Stimulated activated CD8-positive, alpha-beta memory T cell treated with anti-CD3 and anti-CD28 coated beads, Interleukin-7, amount 100 ng/mL, for 1 hour (primary cell): ENCODE results near the gene CALD1.

ENCODE experiments used
- DNase-seq, 2 donors: peaks; one replicate each; pipeline ENCODE4 v3.0.0-alpha.2; 2020; ENCODE audit warnings: low read depth in 2 of 2

Gene CALD1

DNA sequence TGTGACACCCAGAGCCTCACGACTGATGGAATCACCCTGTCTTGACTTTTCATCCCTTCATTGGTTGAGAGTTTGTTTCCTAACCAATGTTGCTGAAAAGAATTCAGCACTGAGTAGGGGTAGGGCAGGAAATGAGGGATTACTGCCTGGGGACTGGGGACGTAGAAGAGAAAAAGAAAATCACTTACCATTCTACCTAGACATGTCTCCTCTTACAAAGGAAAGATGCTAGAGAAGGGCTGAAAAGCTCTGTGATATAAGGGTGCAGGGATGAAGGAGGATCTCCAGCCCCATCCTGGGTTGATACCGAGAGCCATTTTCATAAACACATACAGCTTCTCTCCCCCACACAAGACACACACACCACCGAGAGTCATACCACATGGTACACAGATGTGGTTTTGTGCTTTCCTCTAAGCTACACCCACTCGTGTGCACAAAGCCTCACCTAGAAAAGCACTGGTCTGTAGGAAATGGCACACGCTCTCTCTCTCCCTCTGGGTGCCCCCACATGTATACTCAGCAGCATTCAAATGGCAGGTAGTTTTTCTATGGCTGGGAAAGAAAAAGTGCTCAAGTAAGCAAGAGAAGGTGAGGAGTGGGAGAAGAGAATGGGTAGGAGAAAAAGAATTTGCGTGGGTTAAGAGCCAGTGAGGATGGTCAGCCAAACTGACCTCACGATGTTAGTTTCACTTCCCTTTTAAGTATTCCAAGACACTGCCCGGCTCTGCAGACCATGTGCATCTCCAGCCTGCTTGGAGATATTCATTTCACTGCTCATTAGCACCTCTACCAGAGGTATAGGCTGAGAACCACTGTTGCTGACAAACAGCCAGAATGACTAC is 85.8 kb downstream of the CALD1 start:
- DNase-seq, result no peak

DNA sequence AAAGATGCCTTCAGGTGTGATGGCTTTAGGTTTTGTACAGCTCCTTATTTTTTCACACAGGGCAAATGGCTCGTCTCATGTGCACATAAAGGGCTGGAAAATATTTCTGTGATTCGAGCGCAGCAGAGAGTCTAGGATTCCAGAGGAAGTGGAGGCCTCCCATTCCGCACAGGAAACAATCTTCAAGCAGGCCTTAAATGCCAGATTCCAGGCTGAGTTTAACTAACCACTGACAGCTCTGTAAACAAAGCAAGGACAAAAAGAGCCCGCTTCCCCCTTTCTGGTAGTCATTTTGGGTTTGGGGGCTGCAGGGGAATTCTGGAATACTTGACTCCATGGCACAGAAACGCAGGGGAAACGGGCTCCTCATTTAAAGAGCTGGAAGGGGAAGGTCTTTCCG is 87.2 kb downstream of the CALD1 start:
- DNase-seq, result no peak

DNA sequence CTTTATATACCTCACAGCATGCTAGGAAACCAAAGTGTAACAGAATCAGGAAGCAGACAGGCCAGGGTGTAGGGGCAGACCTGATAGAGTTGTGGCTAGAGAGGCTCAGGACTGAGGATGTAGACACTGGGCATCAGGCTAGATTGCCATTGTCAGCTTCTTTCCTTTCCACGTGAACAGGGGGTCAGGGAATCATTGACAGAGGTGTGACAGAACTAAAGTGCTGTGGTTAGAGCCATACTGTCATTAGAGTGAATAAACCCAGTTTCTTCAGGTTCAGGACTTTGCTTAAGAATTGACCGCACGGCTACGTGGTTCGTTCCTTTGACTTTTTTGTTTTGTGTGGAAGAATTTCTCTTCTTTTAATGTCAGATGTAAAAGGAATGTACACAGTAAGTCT is 90.7 kb downstream of the CALD1 start:
- no peak for DNase-seq

DNA sequence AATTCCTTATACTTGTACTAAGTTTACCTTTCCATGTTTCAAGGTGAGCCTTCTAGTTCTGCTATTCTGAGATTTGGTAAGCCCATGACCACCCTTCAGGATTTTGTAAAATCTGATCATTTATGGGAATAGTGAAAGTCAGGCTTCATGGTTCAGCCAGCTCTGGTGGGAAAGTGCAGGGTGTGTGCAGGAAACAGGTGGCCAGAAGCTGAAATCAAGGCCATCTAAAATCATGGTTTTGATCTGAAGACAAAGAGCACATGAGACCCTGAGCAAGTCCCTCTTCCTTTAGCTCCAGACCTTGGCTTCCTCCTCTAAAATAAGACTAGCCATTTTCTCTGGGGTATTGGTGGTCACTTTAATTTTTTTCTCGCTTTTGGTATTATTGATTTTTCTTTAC is 91.3 kb downstream of the CALD1 start:
- DNase-seq, result no peak

DNA sequence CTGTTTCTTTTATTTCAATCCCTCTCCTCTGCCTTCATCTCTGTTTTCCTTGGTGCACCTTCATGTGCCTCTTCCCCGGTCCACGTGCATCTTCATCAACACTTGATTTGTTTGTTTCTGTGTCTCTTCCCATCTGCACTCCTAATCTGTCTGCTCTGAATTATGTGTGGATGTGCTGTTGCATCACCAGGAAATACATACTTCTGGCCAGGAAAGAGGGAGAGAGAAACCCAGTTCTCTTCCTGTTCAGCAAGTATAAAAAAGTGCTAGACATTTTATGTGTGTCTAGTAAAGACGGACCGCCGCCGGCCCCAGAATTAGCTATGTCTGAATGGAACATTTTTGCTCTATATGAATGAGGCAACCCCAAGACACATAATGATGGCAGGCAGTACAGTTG is 93.8 kb downstream of the CALD1 start:
- DNase-seq, result no peak

DNA sequence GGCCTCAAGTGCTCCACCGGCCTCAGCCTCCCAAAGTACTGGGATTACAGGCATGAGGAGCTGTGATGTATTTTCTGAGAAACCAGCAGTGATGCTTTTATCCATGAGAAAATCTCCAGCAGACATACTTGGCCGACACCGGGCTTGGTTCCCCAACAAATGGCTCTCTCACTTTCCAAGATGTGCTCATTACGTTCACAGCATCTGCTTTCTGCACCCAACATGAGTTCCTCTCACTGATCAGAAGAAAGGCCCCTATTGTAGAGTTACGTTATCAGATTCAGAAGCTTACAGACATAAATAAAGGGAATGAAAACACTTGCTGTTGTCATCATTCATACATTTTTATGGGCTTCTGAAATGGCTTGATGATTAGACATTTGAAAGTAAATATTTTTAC is 95.0 kb downstream of the CALD1 start:
- DNase-seq, result no peak

DNA sequence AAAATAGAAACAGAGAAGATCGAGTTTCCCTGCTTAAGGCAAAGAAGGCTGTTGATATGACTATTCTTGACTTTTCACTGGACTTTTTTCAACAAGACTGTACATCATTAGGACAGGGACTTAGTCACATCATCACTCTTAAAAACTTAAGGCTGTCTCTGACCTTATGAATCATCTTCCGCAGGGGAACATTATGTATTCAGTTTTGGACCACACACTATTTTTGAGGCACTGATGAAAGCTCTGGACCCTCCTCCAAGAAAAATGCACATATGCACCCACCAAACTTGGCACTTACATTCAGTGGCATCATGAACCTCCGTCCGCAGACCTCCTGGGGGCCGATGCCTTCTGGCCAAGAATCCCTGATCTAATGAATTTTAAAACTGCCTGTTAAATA is 96.4 kb downstream of the CALD1 start:
- DNase-seq, result no peak

GRCh38 chr7:134878746-134879357 is 99.4 kb downstream of the CALD1 start:
- DNase-seq, result no peak

DNA sequence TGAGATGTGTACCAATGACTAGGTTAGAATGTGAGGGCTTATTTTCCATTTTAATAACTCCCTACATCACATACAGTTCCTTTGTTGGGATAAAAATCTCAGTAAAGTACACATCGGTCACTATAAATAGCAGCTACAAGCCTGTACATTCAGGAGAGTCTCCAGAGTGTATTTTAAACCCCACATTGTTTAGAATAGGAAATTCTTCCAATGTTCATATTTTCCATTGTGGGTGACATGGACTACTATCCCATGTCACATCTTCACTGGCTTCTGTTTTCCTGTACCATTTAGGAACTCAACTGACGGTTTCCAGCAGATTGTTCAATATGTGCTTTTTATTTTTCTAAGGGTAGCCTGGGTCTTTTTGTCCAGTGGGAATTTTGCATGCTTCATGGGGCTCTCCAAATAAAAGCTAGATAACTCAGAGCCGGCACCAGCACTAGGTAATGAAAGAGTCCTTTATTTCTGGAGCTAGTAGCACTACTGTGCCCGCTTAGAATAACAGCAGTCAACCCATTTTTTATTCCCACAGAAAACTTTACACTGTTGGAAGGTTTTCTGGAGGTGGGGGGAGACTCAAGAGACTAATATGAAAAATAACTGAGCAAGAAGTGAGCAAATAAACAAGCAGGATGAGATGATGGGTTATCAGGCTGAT is 100.5 kb downstream of the CALD1 start:
- DNase-seq, result no peak

DNA sequence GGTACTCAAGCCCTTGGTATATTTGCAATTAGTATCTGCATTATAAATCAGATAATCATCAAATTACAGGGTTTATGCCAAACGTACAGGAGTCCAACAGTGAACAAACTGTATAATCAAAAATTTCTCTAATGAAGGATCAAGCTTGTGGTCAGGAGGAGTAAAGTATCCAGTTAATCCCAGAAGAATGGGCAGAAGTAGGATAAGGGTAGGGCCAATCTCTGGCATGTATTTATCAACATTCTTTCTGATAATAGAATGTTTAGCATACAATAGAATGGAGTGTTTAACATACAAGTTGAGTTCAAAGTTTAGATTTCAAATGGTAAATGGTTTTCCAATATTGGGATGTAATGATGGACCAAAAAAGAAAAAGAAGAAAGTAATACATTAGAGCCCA is 103.0 kb downstream of the CALD1 start:
- DNase-seq, result no peak

GRCh38 chr7:134885967-134886352 is 106.5 kb downstream of the CALD1 start:
- no peak for DNase-seq

DNA sequence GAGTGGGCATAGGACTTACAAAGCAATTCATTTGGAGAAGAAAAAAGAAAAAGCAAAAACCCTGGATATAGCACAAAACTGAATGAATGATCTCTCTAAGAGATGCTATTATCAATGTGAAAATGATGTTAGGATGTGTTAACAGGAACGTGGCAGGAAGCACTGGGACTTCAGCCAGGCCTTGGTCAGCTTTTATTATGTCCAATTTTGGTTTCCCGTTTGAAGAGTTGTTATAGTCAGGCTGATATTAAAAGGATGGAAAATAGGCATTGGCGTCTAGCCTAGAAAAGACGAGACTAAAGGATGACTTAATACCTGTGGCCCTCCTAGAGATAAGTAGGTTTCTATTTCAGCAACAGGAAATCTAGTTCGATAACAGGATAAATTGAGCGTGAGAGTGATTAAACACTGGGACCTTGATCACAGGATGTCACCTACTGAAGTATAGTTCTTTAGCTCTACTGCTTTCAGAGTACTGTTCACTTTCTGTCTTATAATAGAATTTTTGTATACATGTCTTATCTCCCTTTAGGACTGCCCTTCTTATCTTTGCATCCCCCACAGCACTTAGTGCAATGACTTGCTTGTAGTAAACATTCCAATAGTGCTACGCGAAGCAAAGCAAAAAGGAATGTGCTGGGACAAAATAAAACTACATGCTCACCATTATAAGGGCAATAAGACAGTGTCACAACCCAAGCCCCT is 107.1 kb downstream of the CALD1 start:
- DNase-seq, result no peak

DNA sequence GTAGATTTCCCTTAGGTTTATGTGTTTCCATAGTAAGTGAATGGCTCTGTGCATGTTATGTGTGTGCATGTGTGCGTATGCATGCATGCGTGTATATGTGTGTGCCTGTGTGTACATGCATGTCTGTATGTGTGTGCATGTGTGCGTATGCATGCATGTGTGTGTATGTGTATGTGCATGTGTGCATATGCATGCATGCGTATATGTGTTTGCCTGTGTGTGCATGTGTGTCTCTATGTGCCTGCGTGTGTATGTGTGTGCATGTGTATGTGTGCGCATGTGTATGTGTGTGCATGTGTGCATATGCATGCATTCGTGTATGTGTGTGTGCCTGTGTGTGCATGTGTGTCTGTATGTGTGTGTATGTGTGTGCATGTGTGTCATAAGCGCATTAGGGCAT is 108.1 kb downstream of the CALD1 start:
- DNase-seq, result no peak

DNA sequence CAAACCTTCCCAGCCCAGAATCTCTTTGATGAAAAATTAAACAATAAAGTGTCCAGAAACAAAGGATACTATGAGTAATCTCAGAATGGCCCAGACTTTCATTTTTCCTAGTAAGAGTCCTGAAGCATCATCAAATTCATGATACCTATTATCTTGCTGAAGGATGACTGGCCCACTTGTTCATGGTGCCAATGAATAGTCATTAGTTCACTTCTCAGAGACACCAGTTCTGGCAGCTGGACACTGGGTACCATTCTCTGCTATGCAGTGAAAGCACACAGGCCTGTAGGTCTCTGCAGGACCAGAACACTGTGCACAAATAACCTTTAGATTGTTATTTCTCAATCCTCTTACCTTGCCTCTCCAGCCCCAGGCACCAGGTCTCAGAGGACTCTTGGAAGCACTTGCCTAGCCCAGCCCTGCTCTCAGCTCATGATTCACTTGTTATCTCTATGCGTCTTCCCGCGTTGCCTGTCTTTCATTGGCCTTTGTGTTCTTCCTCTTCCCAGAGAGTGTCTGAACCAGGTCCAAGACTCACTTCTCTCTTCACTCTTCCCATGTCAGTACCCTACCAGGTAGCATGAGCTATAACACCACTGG is 108.8 kb downstream of the CALD1 start:
- DNase-seq, result no peak

- no peak for DNase-seq
Observed at GRCh38 chr7:134890246-134891240, 111.1 kb downstream of the CALD1 start.

- no peak for DNase-seq
Observed at GRCh38 chr7:134891262-134891695, 111.8 kb downstream of the CALD1 start.

GRCh38 chr7:134891696-134892678 is 112.6 kb downstream of the CALD1 start:
- no peak for DNase-seq

DNA sequence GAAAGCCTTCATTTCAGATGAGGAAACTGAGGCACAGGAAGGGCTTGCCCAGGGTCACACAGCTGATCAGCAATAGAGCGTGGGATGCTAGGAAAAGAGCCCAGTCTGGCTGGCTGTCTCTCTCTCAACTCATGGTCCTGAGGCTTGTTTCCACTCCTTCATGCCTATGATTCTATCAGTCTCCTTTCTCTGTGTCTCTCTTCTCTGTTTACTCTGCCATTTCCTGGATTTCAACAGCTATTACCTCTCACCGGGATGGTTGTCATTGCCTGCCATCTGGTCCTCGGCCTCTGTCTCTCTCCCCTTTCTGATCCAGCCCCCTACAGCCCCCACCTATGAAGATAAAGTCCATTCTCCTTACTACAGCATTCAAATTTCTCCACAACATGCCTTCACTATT is 113.5 kb downstream of the CALD1 start:
- no peak for DNase-seq

DNA sequence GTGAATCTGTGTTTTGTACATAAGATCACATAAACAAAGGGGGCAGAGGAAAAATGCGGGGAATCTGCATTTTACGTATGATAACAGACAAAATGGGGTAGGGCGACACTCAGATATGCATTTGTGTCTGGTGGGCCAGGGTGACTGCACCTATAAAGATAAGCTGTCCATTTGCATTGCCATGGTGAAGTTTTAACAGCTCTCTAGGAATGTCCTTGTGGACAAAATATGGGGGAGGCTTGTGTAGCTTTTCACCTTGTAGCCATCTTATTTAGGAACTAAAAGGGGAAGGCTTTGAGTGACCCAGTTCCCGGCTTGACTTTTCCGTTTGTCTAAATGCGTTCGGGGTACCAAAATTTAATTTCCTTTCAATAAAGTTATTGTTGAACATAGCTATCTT is 114.5 kb downstream of the CALD1 start:
- DNase-seq, result no peak

DNA sequence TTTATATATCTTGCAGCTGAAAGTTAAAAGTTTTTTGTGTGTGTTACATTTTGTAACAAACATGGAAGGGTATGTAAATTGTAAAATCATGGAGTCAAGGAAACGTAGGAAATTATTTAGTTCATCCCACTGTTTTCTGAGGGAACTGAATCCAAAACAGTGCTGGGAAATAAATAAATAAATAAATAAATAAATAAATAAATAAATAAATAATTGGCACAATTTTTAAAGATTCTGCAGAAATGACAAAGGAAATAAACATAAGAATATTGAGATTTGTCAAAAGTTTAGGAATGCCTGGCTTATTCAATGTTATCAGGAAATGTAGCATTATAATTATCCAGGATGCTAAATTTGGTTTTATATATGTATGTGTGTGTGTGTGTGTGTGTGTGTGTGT is 115.5 kb downstream of the CALD1 start:
- no peak for DNase-seq
